ENCODE data around the gene MLST8. TPM values are rescaled to one million over a fixed set of nuclear protein-coding genes. Genes with fewer than 3 reads are reported as not detected.
"Not testable (repeated sequence)": the region's sequence is repeated elsewhere in the genome, so short reads cannot be mapped to it uniquely, and the experiment has no call there.

The MLST8 gene
- total RNA-seq, 2 donors from 2014 or later, result 16.6 to 21.4 TPM

DNA sequence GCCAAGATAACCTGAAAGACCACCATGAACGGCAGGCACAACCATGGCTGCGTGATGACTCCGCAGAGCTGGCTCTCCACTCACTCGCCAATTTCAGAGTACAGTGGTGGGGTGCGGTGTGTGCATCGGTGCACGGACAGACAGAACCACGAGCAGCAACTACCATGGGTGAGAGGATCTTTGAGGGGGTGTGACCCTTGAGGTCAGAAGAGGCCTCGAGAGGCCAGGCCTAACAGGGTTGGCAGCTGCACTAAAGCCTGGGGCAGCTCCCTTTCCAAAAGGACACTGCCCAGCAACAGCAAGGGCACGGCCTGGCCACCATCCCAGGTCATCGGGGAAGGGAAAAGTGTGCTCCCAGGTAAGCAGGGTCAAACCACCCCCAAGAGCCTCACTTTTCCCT, 48.0 kb downstream of the MLST8 start:
- no peak for DNase-seq (ENCODE audit: low spot score)
- intact Hi-C loops (cut with DNase I), result no loop called here

GRCh38 chr16:2256531-2257140, 51.4 kb downstream of the MLST8 start:
- intact Hi-C loops (cut with DNase I), result no loop called here

DNA sequence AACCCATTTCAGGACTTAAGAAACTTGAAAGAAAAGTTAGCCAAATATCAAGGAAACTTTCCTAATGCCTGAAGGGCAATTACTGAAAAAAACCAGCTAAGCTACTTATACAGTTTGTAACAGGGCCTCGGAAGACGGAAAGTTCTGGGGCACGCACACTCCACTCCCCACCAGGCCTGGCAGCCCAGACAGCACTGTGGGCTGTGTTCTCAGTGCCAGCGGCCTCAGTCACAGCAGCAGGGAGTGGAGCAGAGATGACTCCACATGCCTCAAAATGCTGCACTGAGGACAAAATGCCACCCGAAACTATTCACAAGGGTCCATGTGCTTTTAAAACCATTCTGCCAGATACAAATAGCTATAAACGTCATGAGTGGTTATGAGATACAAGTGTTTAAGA, 52.5 kb downstream of the MLST8 start:
- no peak for DNase-seq (ENCODE audit: low spot score)
- intact Hi-C loops (cut with DNase I), result no loop called here

More at GRCh38 chr16:2256531-2257140, 51.4 kb downstream of the MLST8 start:
- DNase-seq (ENCODE audit: low spot score), result no peak

DNA sequence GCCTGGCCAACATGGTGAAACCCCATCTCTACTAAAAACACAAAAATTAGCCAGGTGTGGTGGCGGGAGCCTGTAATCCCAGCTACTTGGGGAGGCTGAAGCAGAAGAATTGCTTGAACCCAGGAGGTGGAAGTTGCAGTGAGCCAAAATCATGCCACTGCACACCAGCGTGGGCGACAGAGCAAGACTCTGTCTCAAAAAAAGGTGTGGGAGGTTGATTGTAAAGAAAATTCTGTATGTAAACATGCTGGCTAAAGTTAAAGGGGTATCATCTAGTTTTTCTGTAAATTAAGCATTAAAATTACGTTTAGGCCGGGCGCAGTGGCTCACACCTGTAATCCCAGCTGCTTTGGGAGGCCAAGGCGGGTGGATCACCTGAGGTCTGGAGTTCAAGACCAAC, 53.3 kb downstream of the MLST8 start:
- intact Hi-C loops (cut with DNase I); DNase-seq (ENCODE audit: low spot score): not testable (repeated sequence)

Other genes starting within 250 kb of the MLST8 start
- 100 to 1,000 TPM; 112 to 116 TPM for gene NDUFB10, start 245.9 kb upstream of the MLST8 start, total RNA-seq
- gene RPS2, start 240.6 kb upstream of the MLST8 start, total RNA-seq, result 1,000 to 10,000 TPM; 1,131 to 1,263 TPM
- gene RNF151, start 238.6 kb upstream of the MLST8 start, total RNA-seq, result not detected
- gene TBL3, start 233.4 kb upstream of the MLST8 start, total RNA-seq, result 10 to 100 TPM; 17.6 to 20.1 TPM
- not detected for gene NOXO1, start 224.0 kb upstream of the MLST8 start, total RNA-seq
- gene GFER, start 221.3 kb upstream of the MLST8 start, total RNA-seq, result 10 to 100 TPM; 15.1 to 16.2 TPM
- under 1 TPM; 0.33 to 0.83 TPM for gene SYNGR3, start 215.5 kb upstream of the MLST8 start, total RNA-seq
- 10 to 100 TPM; 29.4 to 38.7 TPM for gene ZNF598, start 195.6 kb upstream of the MLST8 start, total RNA-seq
- gene NPW, start 185.7 kb upstream of the MLST8 start, total RNA-seq, result not detected
- gene NHERF2, start 178.6 kb upstream of the MLST8 start, total RNA-seq, result 100 to 1,000 TPM; 115 to 143 TPM
- gene NTHL1, start 157.6 kb upstream of the MLST8 start, total RNA-seq, result 10 to 100 TPM in 1 of 2 donors, 1 to 10 TPM in 1; 8.1 to 15.2 TPM
- 10 to 100 TPM; 77.8 to 86.9 TPM for gene TSC2, start 157.5 kb upstream of the MLST8 start, total RNA-seq
- 100 to 1,000 TPM; 177 to 181 TPM for gene PKD1, start 69.6 kb upstream of the MLST8 start, total RNA-seq
- gene RAB26, start 56.8 kb upstream of the MLST8 start, total RNA-seq, result under 1 TPM in 1 of 2 donors, not detected in 1; 0.28 TPM
- 10 to 100 TPM; 56.7 to 62.0 TPM for gene TRAF7, start 49.7 kb upstream of the MLST8 start, total RNA-seq
- gene CASKIN1, start 8.8 kb upstream of the MLST8 start, total RNA-seq, result under 1 TPM in 1 of 2 donors, not detected in 1; 0.05 TPM
- 1 to 10 TPM; 2.1 to 2.6 TPM for gene BRICD5, start 5.4 kb downstream of the MLST8 start, total RNA-seq
- 1 to 10 TPM; 7.2 to 8.4 TPM for gene PGP, start 9.4 kb downstream of the MLST8 start, total RNA-seq
- gene E4F1, start 18.1 kb downstream of the MLST8 start, total RNA-seq, result 10 to 100 TPM; 15.5 to 19.3 TPM
- under 1 TPM in 1 of 2 donors, not detected in 1; 0.19 TPM for gene DNASE1L2, start 31.0 kb downstream of the MLST8 start, total RNA-seq
- gene ECI1, start 46.1 kb downstream of the MLST8 start, total RNA-seq, result 10 to 100 TPM; 30.2 to 31.9 TPM
- gene RNPS1, start 62.7 kb downstream of the MLST8 start, total RNA-seq, result 100 to 1,000 TPM in 1 of 2 donors, 10 to 100 TPM in 1; 84.9 to 101 TPM
- gene ABCA3, start 135.3 kb downstream of the MLST8 start, total RNA-seq, result 10 to 100 TPM in 1 of 2 donors, 1 to 10 TPM in 1; 9.6 to 16.6 TPM
- 1 to 10 TPM in 1 of 2 donors, under 1 TPM in 1; 0.81 to 1.3 TPM for gene CCNF, start 224.0 kb downstream of the MLST8 start, total RNA-seq